SK-N-SH treated with all-trans-retinoic acid at 6 μM for 48 hours (cell line): ENCODE measurements around the gene NCAM2.

Source experiments
- ATAC-seq: fragments of 200-7000 bp; cut with Tn5 transposase; 3 replicates; pipeline ENCODE4 v1.9.1; 2020; ENCODE audit warnings: mild to moderate bottlenecking, moderate library complexity
- ARNTL ChIP-seq: fragments of 450-650 bp; formaldehyde crosslinking; IDR thresholded peaks from 2 replicates; pipeline ENCODE4 v1.5.0; 2020; ENCODE audit warnings: low read depth, mild to moderate bottlenecking, moderate library complexity, borderline replicate concordance
- BACH2 ChIP-seq: fragments of 250-450 bp; sonication (Bioruptor Pico); IDR thresholded peaks from 2 replicates; pipeline ENCODE4 v1.9.0; 2021; ENCODE audit warnings: mild to moderate bottlenecking, borderline replicate concordance
- CSDC2 ChIP-seq: fragments of 250-450 bp; sonication (Bioruptor Pico); IDR thresholded peaks from 2 replicates; pipeline ENCODE4 v1.5.0; 2020; ENCODE audit warnings: mild to moderate bottlenecking, moderate library complexity
- CSRNP3 ChIP-seq: fragments of 250-450 bp; sonication (Bioruptor Pico); IDR thresholded peaks from 2 replicates; pipeline ENCODE4 v1.5.1; 2021; ENCODE audit warnings: mild to moderate bottlenecking, moderate library complexity
- ESRRG ChIP-seq: fragments of 250-450 bp; sonication (Bioruptor Pico); IDR thresholded peaks from 2 replicates; pipeline ENCODE4 v1.6.1; 2021; ENCODE audit warnings: mild to moderate bottlenecking
- GLIS3 ChIP-seq: fragments of 250-450 bp; sonication (Bioruptor Pico); IDR thresholded peaks from 2 replicates; pipeline ENCODE4 v1.5.0; 2020; ENCODE audit warnings: mild to moderate bottlenecking, moderate library complexity
- ISL1 ChIP-seq: fragments of 250-450 bp; sonication (Bioruptor Pico); IDR thresholded peaks from 2 replicates; pipeline ENCODE4 v2.1.2; 2022; ENCODE audit warnings: mild to moderate bottlenecking, moderate library complexity
- OSR1 ChIP-seq: fragments of 250-450 bp; sonication (Bioruptor Pico); IDR thresholded peaks from 2 replicates; pipeline ENCODE4 v1.8.0; 2022; ENCODE audit warnings: moderate library complexity, mild to moderate bottlenecking, inconsistent platforms
- PATZ1 ChIP-seq: fragments of 250-450 bp; sonication (Bioruptor Pico); IDR thresholded peaks from 2 replicates; pipeline ENCODE4 v1.8.0; 2020; ENCODE audit warnings: mild to moderate bottlenecking, moderate library complexity, borderline replicate concordance
- PPARA ChIP-seq: fragments of 250-450 bp; sonication (Bioruptor Pico); IDR thresholded peaks from 2 replicates; pipeline ENCODE4 v1.5.0; 2020; ENCODE audit warnings: mild to moderate bottlenecking, borderline replicate concordance
- RARB ChIP-seq: fragments of 250-450 bp; sonication (Bioruptor Pico); IDR thresholded peaks from 2 replicates; pipeline ENCODE4 v1.8.0; 2021; ENCODE audit warnings: mild to moderate bottlenecking, moderate library complexity
- SNAI2 ChIP-seq: fragments of 250-450 bp; sonication (Bioruptor Pico); IDR thresholded peaks from 2 replicates; pipeline ENCODE4 v1.5.0; 2020; ENCODE audit warnings: mild to moderate bottlenecking, moderate library complexity
- TCF4 ChIP-seq: fragments of 250-450 bp; sonication (Bioruptor Pico); IDR thresholded peaks from 2 replicates; pipeline ENCODE4 v1.8.0; 2021; ENCODE audit warnings: mild to moderate bottlenecking, moderate library complexity, borderline replicate concordance
- TOX ChIP-seq: fragments of 250-450 bp; sonication (Bioruptor Pico); IDR thresholded peaks from 2 replicates; pipeline ENCODE4 v1.8.0; 2021; ENCODE audit warnings: mild to moderate bottlenecking, moderate library complexity, borderline replicate concordance
- TSHZ2 ChIP-seq: fragments of 250-450 bp; sonication (Bioruptor Pico); IDR thresholded peaks from 2 replicates; pipeline ENCODE4 v1.5.0; 2020; ENCODE audit warnings: mild to moderate bottlenecking, moderate library complexity
- ZFP3 ChIP-seq: fragments of 250-450 bp; sonication (Bioruptor Pico); IDR thresholded peaks from 2 replicates; pipeline ENCODE4 v1.5.0; 2020; ENCODE audit warnings: mild to moderate bottlenecking, moderate library complexity
- ZFP30 ChIP-seq: fragments of 450-650 bp; formaldehyde crosslinking; IDR thresholded peaks from 2 replicates; pipeline ENCODE4 v1.5.0; 2022; ENCODE audit warnings: mild to moderate bottlenecking, moderate library complexity
- ZNF70 ChIP-seq: fragments of 450-650 bp; formaldehyde crosslinking; IDR thresholded peaks from 2 replicates; pipeline ENCODE4 v1.5.0; 2020; ENCODE audit warnings: mild to moderate bottlenecking, moderate library complexity
- ZNF8 ChIP-seq: fragments of 450-650 bp; formaldehyde crosslinking; IDR thresholded peaks from 2 replicates; pipeline ENCODE4 v1.5.0; 2020; ENCODE audit warnings: mild to moderate bottlenecking, moderate library complexity

NCAM2 gene

GRCh38 chr21:20970691-20971090 lies 27.5 kb upstream of the NCAM2 start:
- TF ChIP-seq RARB (CRISPR knock-in tag) (no peak), SNAI2 (CRISPR knock-in tag) (no peak), CSRNP3 (CRISPR knock-in tag) (no peak)
- no peak for ATAC-seq

GRCh38 chr21:20971296-20971921 lies 26.8 kb upstream of the NCAM2 start:
- TF ChIP-seq RARB (CRISPR knock-in tag) (no peak), TSHZ2 (no peak), TCF4 (no peak), ZFP3 (CRISPR knock-in tag) (no peak), OSR1 (CRISPR knock-in tag) (no peak), TOX (no peak), ARNTL (no peak), ZFP30 (no peak), ZNF70 (no peak), ESRRG (CRISPR knock-in tag) (no peak), PPARA (CRISPR knock-in tag) (no peak)
- ATAC-seq, result peak; percentile 69

- TF ChIP-seq ZFP3 (CRISPR knock-in tag), result no peak
- no peak for TF ChIP-seq SNAI2 (CRISPR knock-in tag)
- TF ChIP-seq ZNF70, result no peak
- no peak for TF ChIP-seq ISL1 (CRISPR knock-in tag)
- no peak for TF ChIP-seq CSDC2 (CRISPR knock-in tag)
- TF ChIP-seq GLIS3 (CRISPR knock-in tag), result no peak
- TF ChIP-seq TOX, result no peak
- TF ChIP-seq PATZ1 (CRISPR knock-in tag), result no peak
- no peak for TF ChIP-seq TCF4
- no peak for TF ChIP-seq ARNTL
- TF ChIP-seq PPARA (CRISPR knock-in tag), result no peak
- no peak for TF ChIP-seq TSHZ2
- no peak for TF ChIP-seq BACH2 (CRISPR knock-in tag)
- no peak for TF ChIP-seq ZNF8 (CRISPR knock-in tag)
- no peak for TF ChIP-seq CSRNP3 (CRISPR knock-in tag)
- no peak for TF ChIP-seq ESRRG (CRISPR knock-in tag)
- no peak for ATAC-seq
These were observed 3.4 kb upstream of the NCAM2 start for GRCh38 chr21:20994790-20995189.
